ENCODE measurements around the gene CYBB. TPM values are rescaled to one million over a fixed set of nuclear protein-coding genes. Genes with fewer than 3 reads are reported as not detected.

The CYBB gene
- total RNA-seq, 1 experiment from 2014 or later: 0.11 TPM

- DNase-seq (ENCODE audit: low read depth, low spot score): no peak
Measured at GRCh38 chrX:37818031-37818430, 38.2 kb downstream of the CYBB start.

GRCh38 chrX:37820646-37821045 lies 40.8 kb downstream of the CYBB start:
- no peak for DNase-seq (ENCODE audit: low read depth, low spot score)
- in situ Hi-C loops (cut with HindIII; ENCODE audit: low pct_unique_long_range_greater_than_20kb, low sequenced_read_pairs): no loop called here

More at GRCh38 chrX:37818031-37818430, 38.2 kb downstream of the CYBB start:
- in situ Hi-C loops (cut with HindIII; ENCODE audit: low pct_unique_long_range_greater_than_20kb, low sequenced_read_pairs): no loop called here

- in situ Hi-C loops (cut with HindIII; ENCODE audit: low pct_unique_long_range_greater_than_20kb, low sequenced_read_pairs): no loop called here
Measured at GRCh38 chrX:37824491-37825214, 44.8 kb downstream of the CYBB start.

GRCh38 chrX:37825215-37825842 lies 45.5 kb downstream of the CYBB start:
- peak; percentile 55 for DNase-seq (ENCODE audit: low read depth, low spot score)
- in situ Hi-C loops (cut with HindIII; ENCODE audit: low pct_unique_long_range_greater_than_20kb, low sequenced_read_pairs): no loop called here

More at GRCh38 chrX:37824491-37825214, 44.8 kb downstream of the CYBB start:
- DNase-seq (ENCODE audit: low read depth, low spot score): no peak

- in situ Hi-C loops (cut with HindIII; ENCODE audit: low pct_unique_long_range_greater_than_20kb, low sequenced_read_pairs): no loop called here
- DNase-seq (ENCODE audit: low read depth, low spot score): no peak
Measured at GRCh38 chrX:37829721-37830120, 49.9 kb downstream of the CYBB start.

- in situ Hi-C loops (cut with HindIII; ENCODE audit: low pct_unique_long_range_greater_than_20kb, low sequenced_read_pairs): no loop called here
Measured at GRCh38 chrX:37830371-37830770, 50.5 kb downstream of the CYBB start.

GRCh38 chrX:37834937-37835336 lies 55.1 kb downstream of the CYBB start:
- peak; percentile 28 for DNase-seq (ENCODE audit: low read depth, low spot score)
- in situ Hi-C loops (cut with HindIII; ENCODE audit: low pct_unique_long_range_greater_than_20kb, low sequenced_read_pairs): no loop called here

More at GRCh38 chrX:37830371-37830770, 50.5 kb downstream of the CYBB start:
- no peak for DNase-seq (ENCODE audit: low read depth, low spot score)

GRCh38 chrX:37840931-37841330 lies 61.1 kb downstream of the CYBB start:
- in situ Hi-C loops (cut with HindIII; ENCODE audit: low pct_unique_long_range_greater_than_20kb, low sequenced_read_pairs): no loop called here
- no peak for DNase-seq (ENCODE audit: low read depth, low spot score)

- in situ Hi-C loops (cut with HindIII; ENCODE audit: low pct_unique_long_range_greater_than_20kb, low sequenced_read_pairs): no loop called here
- no peak for DNase-seq (ENCODE audit: low read depth, low spot score)
Measured at GRCh38 chrX:37844622-37845021, 64.8 kb downstream of the CYBB start.

GRCh38 chrX:37846141-37846540 lies 66.3 kb downstream of the CYBB start:
- in situ Hi-C loops (cut with HindIII; ENCODE audit: low pct_unique_long_range_greater_than_20kb, low sequenced_read_pairs): no loop called here
- DNase-seq (ENCODE audit: low read depth, low spot score): no peak

GRCh38 chrX:37846558-37846933 lies 66.7 kb downstream of the CYBB start:
- DNase-seq (ENCODE audit: low read depth, low spot score): no peak
- in situ Hi-C loops (cut with HindIII; ENCODE audit: low pct_unique_long_range_greater_than_20kb, low sequenced_read_pairs): no loop called here

- DNase-seq (ENCODE audit: low read depth, low spot score): peak; percentile 91
- in situ Hi-C loops (cut with HindIII; ENCODE audit: low pct_unique_long_range_greater_than_20kb, low sequenced_read_pairs): no loop called here
Measured at GRCh38 chrX:37846934-37847732, 67.3 kb downstream of the CYBB start, which contains the start of gene DYNLT3. Gene DYNLT3, minus strand, starts transcription at chrX:37847571. Its CDS starts 61 bp downstream, at chrX:37847510.

- DNase-seq (ENCODE audit: low read depth, low spot score): no peak
- in situ Hi-C loops (cut with HindIII; ENCODE audit: low pct_unique_long_range_greater_than_20kb, low sequenced_read_pairs): no loop called here
Measured at GRCh38 chrX:37847733-37848197, 67.9 kb downstream of the CYBB start.

- DNase-seq (ENCODE audit: low read depth, low spot score): no peak
- in situ Hi-C loops (cut with HindIII; ENCODE audit: low pct_unique_long_range_greater_than_20kb, low sequenced_read_pairs): no loop called here
Measured at GRCh38 chrX:37854148-37854547, 74.3 kb downstream of the CYBB start.

GRCh38 chrX:37854748-37855147 lies 74.9 kb downstream of the CYBB start:
- in situ Hi-C loops (cut with HindIII; ENCODE audit: low pct_unique_long_range_greater_than_20kb, low sequenced_read_pairs): no loop called here

GRCh38 chrX:37860721-37861120 lies 80.9 kb downstream of the CYBB start:
- no peak for DNase-seq (ENCODE audit: low read depth, low spot score)
- in situ Hi-C loops (cut with HindIII; ENCODE audit: low pct_unique_long_range_greater_than_20kb, low sequenced_read_pairs): no loop called here

More at GRCh38 chrX:37854748-37855147, 74.9 kb downstream of the CYBB start:
- DNase-seq (ENCODE audit: low read depth, low spot score): no peak

- no peak for DNase-seq (ENCODE audit: low read depth, low spot score)
- in situ Hi-C loops (cut with HindIII; ENCODE audit: low pct_unique_long_range_greater_than_20kb, low sequenced_read_pairs): no loop called here
Measured at GRCh38 chrX:37862851-37863250, 83.0 kb downstream of the CYBB start.

All from SK-MEL-5 (cell line).